DMS153 treated with DMSO at 0.1 percent for 48 hours (cell line): ENCODE measurements around the gene CHD6.

Source experiments
- DNase-seq: peaks from one replicate; lab custom pipeline; 2025; ENCODE audit not compliant: unreplicated experiment; lab: John Stamatoyannopoulos, UW

Gene CHD6

DNA sequence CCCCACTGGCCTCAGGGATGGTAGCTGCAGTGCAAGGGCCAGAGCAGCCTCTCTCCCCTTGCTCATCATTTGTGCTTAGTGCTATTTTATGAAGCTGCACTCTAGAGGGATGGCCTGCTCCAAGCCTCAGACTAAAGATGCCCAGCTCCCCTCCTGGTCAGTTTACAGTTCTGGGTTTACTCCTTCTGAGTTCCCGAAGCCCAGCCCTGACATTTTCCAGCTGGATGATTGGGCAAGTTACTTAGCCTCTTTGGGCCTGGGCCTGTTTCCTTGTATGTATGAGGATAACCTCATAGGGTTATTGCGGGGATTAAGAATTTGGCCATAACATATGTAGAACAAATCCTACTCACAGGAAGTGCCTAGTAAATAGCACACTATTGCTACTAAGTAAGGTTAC lies 219.8 kb downstream of the CHD6 start:
- DNase-seq: no peak

DNA sequence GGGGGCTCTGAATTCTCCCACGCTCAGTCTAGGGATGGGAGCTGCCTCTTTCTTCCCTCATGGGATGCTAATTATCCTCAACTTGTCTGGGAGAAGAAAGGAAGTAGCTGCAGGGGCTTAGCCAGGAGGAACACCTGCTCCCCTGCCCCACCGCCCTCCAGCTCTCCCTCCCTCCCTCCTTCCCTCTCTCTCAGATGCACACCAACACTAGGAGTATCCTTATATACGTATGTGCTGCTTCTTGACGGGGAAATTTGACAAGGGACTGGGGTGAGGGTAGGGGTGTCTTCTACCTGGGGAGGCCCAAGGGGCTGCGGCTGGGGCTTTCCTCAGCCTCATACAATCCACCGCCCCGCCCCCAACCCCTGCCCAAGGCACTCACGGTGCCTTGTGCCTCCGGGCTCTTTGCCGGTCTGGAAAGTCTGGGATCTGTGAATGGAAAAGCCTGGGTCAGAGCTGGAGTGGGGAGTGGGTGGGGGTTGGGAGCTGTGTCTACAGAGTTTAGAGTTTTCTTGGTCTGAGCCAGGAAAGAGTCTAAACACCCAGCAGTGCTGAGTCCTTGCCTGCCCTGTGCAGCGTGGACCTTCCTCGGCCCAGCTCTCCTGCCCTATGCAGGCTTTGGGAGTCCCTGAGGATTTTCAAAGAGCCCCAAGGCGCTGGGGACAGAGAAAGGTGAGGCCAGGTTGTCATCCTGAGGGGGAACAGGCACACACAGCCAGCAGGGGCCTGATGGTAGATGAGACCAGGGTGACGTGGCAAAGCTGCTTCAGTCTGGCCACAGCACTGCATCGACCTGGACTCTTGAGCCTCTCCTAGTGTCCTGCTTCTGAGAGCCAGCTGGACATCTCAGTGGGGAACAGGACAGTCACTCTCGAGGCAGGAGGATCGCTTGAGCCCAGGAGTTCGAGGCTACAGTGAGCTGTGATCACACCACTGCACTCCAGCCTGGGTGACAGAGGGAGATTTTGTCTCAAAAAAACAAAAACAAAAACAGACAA lies 222.2 kb downstream of the CHD6 start:
- DNase-seq: no peak

DNA sequence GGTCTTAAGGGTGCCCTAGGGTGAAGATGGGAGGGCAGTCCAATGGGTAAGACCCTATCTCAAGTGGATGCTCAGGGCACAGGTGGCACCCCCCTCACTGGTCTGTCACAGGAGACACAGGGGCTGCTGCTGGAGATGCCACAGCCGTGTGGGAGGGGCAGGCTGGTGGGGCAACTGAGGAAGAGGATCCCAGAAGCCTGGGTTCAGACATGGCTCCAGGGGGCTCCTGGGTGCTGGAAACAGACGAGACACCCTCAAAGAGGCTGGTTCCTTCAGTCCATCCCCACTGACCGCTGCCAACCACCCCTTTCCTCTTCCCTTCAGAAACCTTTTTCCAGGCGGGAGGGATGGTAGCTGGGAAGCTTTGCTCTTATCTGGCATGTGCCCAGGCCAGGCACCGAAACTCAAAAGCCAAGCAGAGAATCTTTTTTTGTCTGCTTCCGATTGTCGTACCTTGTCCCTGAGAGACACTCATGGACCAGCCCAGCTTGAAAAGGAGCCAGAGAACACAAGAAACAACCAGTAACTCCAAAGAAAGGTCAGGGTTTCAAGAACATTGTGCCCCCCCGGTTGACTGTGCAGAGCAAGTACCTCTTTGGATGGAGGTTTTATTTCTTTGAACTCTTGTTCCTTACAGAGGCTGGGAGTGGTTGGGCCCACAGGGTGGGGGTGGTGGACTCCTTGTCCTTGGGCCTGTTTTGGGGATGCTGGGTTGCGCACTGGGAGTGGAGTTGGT lies 223.1 kb downstream of the CHD6 start:
- no peak for DNase-seq

DNA sequence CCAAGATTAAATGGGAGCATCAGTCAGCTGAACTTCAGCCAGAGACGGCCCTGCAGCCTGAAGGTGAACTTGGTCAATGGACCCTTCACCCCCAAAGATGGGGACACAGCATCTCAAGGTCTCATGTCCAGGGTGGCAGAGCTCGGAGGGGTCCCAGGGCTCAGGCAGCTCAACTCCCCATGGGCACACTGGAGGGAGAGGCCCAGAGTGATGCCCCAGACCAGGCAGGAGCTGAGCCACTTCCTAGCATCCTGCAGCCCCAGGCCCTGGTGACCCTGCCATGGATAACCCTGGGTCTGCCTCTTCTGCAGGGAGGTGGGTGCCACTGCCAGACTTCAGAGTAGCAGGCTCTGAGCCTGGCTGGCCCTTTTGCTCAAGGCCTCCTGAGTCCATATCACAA lies 224.1 kb downstream of the CHD6 start:
- no peak for DNase-seq

DNA sequence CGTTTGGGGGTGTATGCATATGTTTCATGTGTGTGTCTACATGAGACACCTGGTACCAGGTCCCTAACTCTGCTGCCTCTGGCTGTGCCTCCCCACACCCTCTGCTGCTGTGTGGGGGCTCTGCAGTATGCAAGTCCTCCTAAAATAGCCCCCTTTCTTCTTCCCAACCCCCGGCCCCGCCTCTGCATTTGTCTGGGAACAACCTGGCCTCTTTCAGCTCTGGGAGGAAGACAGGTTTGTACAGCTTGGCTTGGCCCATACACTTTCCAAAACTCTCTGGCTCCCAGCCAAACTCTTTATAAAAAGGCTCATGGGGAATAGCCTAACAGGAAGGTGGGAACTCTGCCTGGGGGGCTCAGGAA lies 224.5 kb downstream of the CHD6 start:
- DNase-seq: no peak

DNA sequence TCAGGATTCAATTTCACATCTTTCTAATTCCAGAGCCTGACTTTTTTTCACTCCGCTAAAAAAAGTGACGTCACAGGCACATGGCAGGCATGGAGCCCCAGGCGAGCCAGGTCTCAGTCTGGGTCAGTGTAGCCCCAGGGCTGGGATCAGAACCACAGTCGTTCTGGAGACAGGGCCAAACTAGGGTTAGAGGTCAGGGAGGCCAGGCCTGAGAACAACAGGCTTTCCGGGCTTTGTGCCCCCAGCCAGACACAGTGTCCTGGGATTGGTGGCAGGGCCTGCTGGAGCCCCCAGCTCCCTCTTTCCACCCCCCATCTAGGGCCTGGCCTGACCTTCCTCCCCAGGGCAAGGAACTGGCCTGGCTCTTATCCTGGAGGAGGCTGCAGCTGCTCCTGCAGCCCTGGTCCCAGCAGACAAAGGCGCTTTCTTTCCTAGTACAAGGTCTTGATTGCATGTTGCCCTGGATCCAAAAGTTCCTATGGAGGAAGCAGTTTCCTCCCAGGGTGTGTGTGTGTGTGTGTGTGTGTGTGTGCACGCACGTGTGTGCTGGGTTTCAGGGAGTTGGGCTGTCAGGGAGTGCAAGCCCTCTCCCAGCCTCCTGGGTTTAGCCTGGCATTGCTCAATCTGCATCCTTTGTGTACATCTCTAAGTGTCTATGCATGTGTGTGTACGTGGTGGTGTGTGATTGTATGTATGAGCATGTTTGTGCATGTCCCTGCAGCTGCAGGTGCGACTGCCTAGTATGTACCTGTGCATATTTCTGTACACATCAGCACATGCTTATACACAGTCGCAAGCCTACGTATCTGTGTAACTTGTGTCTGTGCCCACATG lies 225.1 kb downstream of the CHD6 start:
- DNase-seq: no peak

DNA sequence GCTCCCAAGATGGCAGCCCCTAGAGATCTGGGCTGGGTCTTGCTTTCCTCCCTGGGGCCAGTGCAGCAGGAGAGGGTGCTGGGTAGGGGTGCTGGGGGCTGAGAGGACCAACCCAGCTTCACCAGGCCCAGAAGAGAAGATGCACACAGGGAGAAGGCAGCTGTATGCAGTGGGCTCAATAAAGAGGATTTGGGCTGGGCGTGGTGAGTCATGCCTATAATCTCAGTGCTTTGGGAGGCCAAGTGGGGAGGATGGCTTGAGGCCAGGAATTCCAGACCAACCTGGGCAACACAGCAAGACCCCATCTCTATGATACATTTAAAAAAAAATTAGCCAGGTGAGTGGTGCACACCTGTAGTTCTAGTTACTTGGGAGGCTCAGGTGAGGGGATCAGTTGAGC lies 225.9 kb downstream of the CHD6 start:
- no peak for DNase-seq

DNA sequence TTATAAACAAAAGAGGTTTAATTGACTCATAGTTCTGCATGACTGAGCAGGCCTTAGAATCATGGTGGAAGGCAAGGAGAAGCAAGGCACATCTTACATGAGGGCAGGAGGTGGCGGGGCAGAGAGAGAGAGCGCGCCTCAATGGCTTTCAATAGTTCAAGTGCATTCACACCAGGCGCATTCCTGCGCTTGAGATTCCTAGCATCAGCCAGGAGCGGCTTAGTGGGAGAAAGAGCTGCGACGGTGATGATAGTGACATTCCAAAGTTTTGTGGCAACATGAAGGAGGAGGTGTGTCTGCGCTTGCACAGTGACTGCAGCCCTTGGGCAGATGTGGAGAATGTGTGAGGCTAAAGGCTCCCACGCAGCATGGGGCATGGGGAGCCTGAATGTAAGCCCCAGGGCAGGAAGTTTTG lies 226.6 kb downstream of the CHD6 start:
- DNase-seq: no peak

DNA sequence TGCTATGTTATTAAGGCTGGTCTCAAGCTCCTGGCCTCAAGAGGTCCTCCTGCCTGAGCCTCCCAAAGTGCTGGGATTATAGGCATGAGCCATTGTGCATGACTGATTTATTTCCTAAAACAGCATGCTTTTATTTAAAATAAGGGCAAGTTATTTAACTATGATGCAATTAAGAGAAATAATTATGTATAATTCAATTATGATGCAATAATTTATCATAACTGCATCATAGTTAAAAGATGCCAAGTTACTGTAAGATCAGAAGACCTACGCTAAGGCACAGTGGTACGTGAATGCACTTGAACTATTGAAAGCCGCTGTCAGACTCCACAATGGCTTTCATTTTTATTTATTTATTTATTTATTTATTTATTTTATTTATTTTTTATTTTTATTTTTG lies 227.3 kb downstream of the CHD6 start:
- DNase-seq: no peak

DNA sequence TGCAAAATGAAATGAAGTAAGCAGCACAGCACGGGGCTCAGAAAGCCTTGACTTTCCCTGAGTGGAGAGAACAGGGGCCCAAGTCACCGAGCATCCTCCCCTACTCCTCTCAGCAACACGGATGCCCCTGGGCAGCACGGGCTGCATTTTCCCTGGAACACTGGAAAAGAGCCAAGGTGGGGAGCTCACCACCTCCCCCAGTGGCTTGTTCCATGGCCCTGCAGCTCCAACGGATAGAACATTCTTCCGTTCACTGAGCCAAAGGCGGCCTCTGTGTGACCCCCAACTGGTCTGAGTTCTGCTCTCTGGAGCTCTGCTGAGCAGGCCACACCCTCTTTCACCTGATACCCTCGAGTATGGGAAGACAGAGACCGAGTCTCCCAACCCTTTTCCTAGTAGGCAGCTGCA lies 230.7 kb downstream of the CHD6 start:
- DNase-seq: no peak

DNA sequence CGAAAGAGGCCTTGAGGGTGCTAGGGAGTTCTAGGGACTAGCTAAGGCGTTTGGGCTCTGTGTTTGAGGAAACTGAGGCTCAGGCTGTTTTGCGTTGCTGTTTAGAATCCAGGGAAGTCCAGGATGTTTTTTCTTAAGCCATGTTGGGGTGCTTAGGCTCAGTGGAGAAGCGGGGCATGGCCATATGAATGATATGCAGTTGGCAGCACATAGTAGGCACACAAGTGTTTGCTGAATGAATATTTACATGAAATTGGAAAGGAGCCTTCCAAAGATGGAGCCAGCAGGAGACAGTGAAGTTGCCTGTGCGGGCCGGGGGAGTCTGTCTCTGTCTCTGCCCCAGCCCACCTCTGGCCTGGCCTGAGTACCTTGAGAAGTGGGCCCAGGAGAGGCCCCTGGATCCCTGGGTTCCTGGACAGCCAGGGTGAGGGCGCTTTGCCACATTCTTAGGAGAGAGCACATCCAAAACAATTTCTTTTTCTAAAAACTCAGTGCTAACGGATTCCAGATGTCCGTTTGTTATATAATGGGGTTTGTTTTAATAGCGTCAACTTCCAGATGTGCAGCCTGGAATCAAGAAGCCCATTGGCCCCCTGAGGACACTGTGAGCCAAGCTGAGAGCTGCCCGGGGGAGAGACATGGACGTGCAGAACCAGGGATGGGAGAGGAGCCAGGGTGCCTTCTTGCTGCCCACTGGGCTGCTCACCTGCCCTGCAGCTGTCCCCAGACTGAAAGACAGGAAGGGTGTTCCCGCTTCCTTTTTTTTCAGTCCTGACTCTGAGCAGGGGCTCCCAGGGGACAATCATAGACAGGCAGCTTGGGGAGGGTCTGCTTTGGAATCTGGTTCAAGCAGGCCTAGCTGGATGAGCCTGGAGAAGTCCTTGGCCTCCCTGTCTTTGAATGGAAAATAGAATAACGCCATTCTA lies 231.4 kb downstream of the CHD6 start:
- no peak for DNase-seq

DNA sequence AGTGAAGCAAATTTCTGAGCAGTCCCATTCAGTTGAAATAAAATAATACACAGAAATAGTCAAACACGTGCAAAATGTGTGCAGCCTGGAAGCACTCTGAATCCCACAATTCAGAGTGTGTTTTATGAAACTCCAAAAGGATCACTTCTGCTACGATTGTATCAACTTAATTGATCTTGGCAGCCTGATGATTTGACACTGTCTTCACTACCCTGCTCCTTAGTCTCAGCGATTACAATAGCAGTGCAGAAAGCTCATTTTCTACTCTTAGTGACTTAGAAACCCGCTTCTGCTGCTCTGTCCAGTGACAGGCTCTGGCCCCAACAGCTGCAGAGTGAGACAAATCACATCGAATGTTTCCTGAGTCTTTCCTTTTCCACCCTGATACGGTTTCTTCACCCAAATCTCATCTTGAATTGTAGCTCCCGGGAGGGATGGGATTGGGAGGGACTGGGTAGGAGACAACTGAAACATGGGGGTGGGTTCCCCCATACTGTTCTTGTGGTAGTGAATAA lies 235.3 kb downstream of the CHD6 start:
- no peak for DNase-seq

DNA sequence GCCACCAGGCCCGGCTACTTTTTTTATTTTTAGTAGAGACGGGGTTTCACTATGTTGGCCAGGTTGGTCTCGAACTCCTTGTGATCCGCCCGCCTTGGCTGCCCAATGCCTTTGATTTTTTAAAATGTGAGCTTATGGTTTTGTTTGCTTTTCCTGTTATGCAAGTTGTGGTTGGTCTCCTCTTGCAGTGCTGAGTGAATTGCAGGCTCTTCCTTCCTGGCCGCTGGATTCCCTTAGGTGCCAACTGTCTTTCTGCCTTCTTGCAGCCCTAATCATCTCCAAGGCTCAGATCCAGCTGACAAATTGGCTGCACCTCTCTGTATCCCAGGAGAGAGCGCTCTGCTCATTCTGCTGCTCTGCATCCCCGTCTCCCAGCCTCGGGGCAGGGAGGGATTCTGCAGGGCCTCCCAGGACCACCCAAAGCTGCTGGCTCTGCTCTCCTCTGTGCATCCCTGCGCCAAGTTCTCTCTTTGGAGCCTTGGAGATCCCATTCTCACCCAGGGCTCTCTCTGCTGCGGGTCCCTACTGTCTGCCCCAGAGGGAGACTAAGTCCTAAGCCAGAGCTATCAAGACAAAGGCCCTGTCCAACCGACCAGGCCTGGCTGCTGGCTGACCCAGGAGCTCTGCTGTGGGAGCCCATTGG lies 237.5 kb downstream of the CHD6 start:
- DNase-seq: no peak

DNA sequence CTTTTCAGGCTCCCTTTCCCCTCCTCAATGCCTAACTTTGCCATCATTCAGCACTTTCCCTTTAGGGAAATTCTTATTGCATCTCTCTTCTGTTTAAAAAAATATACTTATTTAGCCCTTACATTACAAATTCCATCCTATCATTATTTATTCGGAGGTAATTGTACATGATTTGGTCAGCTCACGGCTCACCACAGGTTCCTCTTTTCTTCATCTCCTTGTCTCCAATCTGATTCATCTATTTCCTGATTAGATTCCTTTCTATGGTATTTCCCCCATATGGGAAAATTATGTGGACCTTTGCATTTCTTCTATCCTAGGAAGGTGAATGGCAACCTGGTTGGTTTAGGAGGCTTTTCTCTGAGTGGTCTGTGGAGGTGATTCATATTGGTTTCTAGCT lies 238.6 kb downstream of the CHD6 start:
- no peak for DNase-seq

DNA sequence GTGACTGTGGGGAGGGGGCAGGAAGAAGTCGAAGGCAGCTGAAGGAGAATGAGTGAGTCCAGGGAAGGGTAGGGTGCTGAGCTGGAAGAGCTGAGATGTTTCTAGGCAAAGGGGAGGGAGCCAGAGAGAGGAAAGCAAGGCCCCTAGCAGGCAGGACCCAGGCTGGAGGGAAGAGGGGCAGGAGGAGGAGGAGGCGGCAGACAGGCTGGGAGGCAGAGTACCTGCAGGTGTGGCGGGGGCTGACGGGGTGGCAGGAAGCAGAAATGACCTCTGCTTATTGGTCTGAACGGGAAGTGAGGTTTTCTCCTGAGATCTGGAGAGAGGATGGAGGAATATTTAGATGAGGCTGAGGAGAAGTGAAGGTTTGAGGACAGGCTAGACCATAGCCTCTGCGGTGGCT lies 240.9 kb downstream of the CHD6 start:
- DNase-seq: no peak

DNA sequence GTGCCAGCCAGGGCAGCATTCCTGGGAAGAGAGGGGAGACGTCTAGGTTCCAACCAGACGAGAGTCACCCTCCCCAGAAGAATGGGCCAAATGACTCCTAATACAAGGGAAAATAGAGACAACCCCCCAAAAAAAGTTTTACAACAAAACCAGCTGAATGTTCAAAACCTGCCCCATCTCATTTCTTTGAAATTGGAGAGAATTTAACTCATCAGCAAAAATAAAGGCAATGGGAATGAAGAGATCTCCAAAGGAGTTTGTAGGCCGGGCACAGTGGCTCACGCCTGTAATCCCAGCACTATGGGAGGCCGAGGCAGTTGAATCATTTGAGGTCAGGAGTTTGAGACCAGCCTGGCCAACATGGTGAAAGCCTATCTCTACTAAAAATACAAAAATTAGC lies 241.8 kb downstream of the CHD6 start:
- DNase-seq: no peak

DNA sequence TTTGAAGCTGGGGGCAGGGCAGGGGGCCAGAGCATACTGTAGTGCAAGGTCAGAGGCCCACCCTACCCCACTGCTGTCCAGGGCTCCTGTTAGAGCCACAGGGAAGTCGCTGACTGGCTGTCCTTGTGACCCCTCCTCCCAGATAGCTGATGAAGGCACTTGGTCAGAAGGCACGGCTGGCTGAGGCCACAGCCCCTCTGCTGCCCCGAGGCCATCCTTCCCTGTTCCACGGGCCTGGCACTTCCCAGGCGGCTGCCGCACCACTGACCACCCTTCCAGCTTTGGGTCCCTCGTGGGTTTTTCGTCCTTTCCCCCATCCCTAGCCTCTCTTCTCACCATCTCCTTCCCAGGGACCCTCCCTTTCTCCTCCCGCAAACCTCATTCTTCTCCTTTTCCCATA lies 242.3 kb downstream of the CHD6 start:
- no peak for DNase-seq

DNA sequence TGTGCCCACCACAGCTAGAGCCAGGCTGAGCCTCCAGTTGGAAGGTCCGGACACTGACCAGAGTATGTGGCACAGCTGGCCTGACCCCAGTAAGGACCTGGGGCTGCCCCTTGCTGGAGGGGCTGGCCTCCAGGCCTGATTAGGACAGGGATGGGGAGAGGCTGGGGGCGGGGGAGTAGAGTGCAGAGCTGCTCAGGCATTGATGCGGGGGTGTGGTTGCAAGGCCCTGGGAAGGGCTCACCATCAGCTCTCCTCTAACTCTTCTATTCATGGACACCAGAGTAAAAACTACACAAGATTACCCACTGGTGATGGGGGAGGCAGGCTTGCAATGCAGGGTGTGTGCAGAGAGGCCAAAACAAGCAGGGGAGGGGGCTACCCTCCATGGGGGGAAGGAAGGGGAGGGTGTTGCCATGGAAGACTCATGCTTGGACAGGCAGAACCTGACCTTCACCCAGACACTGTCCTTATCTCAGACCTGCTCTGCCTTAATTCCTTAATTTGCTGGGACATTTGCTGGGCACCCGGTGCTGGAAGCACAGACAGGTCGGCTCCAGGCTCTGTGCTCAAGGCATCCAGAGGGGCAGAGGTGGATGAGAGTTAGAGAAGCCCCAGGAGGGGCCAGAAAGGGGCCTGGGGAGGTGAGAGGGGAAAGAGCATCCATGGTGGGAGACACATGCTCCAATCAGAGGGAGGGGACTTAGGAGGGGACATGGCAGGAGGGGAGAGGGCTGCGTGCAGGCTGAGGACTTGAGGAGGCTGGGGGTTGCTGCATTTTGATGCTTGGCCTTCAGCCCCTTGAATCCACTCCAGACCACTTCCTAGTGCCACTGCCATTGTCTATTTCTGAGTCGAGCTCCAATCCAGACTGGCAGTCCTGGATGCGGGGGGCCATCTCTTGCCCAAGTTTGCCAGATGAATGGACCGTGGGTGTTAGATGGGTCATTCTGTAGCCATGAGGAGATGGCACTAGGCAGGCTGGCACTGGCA lies 244.0 kb downstream of the CHD6 start:
- DNase-seq: no peak
